HG03060 (cell line): ENCODE measurements around the gene MUC20.
"Not testable (repeated sequence)": the region's sequence is repeated elsewhere in the genome, so short reads cannot be mapped to it uniquely, and the experiment has no call there.

ENCODE experiments used
- ATAC-seq: cut with Tn5 transposase; IDR thresholded peaks from one replicate; pipeline ENCODE4 v1.9.1; 2021; ENCODE audit warnings: low read depth, moderate number of reproducible peaks; ENCODE audit not compliant: unreplicated experiment

MUC20 gene

DNA sequence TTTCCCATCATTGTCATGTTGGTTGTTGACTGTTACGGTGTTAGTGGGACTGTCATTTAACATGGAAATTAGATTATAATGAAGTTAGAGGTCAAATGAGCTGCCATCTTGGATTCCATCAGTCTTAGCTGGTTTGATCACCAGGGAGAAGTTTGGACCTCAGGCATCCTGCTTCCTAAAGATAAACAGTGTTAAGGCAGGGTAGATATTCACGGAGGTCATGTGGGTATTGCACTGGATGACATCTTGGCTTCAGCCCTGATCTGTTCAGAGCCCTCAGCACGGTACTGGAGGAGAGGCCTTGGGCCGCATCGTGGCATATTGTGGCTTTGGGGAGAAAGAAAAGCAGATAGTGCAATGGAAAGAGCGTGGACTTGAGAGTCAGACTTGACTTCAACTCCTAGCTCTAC, 11.1 kb upstream of the MUC20 start:
- ATAC-seq, result no peak

GRCh38 chr3:195710126-195710905, 10.5 kb upstream of the MUC20 start:
- not testable (repeated sequence) for ATAC-seq

GRCh38 chr3:195711091-195711812, 9.5 kb upstream of the MUC20 start:
- ATAC-seq, result not testable (repeated sequence)

DNA sequence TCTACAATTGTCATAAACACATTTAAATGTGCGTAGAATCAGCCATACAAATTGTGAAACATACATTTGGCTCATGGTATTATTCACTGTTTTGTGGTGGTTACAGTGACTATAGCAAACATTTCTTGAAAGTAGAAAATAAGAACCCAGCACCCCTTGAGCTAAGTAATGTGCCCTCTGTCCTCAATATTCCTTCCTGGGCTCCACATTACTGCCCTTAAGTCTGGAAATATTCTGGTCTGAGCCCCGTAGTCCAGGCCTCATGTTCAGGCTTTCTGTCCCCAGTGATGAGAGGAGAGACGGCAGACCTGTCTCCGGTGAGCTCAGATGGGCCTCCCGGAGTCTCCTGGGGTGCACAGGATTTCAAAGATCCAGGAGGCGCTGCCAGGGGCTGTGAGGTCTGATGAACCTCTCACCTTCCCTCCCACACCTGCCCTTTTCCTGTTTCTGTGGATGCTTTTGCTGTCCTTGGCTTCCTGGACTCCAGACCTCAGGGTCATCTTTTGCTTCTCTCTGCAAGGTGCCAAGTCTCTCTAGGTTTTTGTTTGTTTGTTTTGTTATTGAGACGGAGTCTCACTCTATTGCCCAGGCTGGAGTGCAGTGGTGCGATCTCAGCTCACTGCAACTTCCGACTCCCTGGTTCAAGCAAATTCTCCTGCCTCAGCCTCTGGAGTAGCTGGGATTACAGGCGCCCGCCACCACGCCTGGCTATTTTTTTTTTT, 8.8 kb upstream of the MUC20 start:
- ATAC-seq, result no peak

GRCh38 chr3:195712535-195712910, 8.3 kb upstream of the MUC20 start:
- not testable (repeated sequence) for ATAC-seq

- not testable (repeated sequence) for ATAC-seq
Measured at GRCh38 chr3:195713150-195713549, 7.6 kb upstream of the MUC20 start.

GRCh38 chr3:195714380-195715011, 6.3 kb upstream of the MUC20 start:
- no peak for ATAC-seq

DNA sequence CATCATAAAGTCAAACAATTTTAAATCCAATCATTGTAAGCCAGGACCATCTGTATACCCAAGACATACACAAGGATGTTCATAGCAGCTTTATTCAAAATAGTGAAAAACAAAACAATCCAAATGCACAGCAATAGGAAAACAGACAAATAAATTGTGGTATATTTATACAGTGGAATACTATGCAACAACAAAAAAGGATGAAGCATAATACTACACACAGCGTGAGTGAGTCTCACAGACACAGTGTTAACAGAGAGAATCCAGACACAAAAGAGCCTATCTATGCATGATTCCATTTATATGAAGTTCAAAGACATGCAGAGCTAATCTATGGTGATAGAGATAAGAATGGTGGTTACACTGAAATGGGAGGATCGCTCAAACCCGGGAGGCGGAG, 5.6 kb upstream of the MUC20 start:
- ATAC-seq, result no peak

DNA sequence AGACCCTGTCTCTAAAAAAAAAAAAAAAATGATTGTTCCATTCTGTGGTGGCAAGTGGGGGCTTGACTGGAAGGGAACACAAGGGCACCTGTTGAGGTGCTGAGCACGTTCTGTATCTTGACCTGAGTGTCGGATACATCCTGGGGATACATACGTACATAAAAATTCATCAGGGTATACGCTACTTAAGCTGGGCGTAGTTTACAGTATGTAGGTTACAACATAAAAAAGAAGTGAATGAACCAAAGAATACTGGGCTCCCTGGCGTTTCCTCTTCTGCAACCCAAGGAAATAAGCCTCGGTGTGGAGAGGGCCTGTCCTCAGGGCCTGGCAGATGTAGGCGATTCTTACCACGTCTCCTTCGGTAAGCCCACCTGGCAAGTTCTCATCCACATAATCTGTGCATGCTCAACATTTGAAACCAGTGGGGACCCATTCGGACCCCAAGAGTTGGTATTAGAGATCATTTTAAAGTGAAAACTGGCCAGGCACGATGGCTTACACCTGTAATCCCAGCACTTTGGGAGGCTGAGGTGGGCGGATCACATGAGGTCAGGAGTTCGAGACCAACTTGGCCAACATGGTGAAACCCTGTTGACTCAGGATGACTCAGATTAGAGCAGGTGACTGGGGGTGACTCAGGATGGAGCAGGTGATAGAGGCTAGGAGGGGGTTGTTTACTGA, 5.1 kb upstream of the MUC20 start:
- no peak for ATAC-seq

- no peak for ATAC-seq
Measured at GRCh38 chr3:195717416-195717815, 3.4 kb upstream of the MUC20 start.

- no peak for ATAC-seq
Measured at GRCh38 chr3:195717852-195718476, 2.8 kb upstream of the MUC20 start.

DNA sequence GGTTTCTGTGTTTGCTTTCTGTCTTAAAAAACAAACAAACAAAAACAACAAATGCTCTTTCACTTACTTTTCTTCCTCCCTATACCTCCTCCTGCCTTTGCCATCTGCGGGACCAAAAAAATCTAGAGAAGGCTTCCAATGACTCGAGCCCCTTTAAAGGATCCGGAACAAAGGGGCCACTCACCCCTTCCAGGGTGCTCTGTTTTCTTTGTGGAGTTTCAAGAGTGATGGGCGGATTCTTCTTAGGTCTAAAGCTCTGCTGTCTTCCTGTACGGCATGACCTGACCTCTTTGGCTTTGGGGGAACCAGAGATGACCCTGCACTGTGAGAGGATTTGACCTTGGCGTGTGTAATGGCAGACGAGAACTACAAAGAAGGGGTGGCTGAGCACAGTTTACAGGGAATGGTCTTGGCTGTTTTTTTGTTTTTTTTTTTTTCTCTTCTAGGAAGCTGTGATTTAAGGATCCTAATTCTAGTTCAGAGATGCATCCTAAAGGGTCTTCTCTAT, 2.2 kb upstream of the MUC20 start:
- ATAC-seq, result no peak

GRCh38 chr3:195719514-195720254, 1.1 kb upstream of the MUC20 start:
- ATAC-seq, result not testable (repeated sequence)

GRCh38 chr3:195722139-195722995, 1.6 kb downstream of the MUC20 start:
- not testable (repeated sequence) for ATAC-seq

DNA sequence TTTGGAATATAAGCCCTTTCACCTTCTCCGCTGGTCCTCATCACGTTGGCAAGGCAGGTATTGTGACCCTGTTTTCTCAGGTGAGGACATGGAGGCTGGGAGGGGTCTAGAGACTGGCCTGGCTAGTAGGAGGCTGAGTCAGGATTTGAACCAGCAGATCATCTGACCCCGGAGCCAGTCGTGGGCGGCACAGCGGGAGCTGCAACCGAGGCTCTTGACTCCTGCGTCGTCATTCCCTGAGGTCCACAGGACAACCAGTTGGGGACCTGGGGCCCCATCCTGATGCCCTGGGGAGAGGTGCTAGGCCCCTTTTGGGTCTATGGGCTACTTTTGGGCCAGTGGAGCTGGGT, 2.2 kb downstream of the MUC20 start:
- ATAC-seq, result not testable (repeated sequence)

- ATAC-seq, result not testable (repeated sequence)
Measured at GRCh38 chr3:195724363-195724762, 3.6 kb downstream of the MUC20 start.

- not testable (repeated sequence) for ATAC-seq
Measured at GRCh38 chr3:195725916-195726740, 5.3 kb downstream of the MUC20 start.
